ENCODE measurements around the gene PTPRG. TPM values are rescaled to one million over a fixed set of nuclear protein-coding genes. Genes with fewer than 3 reads are reported as not detected.

PTPRG gene
- total RNA-seq, 1 donor from 2014 or later = 11.1 TPM

DNA sequence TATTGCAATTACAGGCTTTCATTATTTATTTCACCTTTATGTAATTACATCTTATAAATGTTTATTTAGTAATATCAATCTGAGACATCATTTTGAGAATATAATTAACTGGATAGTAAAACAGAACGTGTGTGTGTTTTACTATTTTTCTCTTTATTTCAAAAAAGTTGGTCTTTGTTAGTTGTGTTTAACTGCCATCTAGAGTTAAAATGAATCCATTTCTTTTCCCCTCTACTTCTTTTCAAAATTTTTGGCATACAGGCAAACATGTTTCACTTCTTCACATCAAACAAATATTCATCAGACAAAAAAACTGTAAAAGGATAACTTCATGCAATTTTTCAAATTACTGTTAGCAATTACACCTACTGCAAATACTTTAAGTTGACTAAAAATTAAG, 750.8 kb downstream of the PTPRG start:
- Histone ChIP-seq H3K27me3 (ENCODE audit: control insufficient read depth, insufficient read depth, low read length) (no peaks in the 10 kb centered on the region), H3K36me3 (ENCODE audit: control insufficient read depth, insufficient read depth, low read length) (no peaks in the 10 kb centered on the region), H3K4me3 (ENCODE audit: low read depth, low read length) (no peak overlapping the region)
- no peak for DNase-seq (ENCODE audit: low read depth)
- TF ChIP-seq, protein P1, sequence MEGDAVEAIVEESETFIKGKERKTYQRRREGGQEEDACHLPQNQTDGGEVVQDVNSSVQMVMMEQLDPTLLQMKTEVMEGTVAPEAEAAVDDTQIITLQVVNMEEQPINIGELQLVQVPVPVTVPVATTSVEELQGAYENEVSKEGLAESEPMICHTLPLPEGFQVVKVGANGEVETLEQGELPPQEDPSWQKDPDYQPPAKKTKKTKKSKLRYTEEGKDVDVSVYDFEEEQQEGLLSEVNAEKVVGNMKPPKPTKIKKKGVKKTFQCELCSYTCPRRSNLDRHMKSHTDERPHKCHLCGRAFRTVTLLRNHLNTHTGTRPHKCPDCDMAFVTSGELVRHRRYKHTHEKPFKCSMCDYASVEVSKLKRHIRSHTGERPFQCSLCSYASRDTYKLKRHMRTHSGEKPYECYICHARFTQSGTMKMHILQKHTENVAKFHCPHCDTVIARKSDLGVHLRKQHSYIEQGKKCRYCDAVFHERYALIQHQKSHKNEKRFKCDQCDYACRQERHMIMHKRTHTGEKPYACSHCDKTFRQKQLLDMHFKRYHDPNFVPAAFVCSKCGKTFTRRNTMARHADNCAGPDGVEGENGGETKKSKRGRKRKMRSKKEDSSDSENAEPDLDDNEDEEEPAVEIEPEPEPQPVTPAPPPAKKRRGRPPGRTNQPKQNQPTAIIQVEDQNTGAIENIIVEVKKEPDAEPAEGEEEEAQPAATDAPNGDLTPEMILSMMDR (IDR thresholded peaks at IDR 0.05; ENCODE audit: insufficient read depth, low read length, severe bottlenecking) = no peak
- no peak for FAIRE-seq

DNA sequence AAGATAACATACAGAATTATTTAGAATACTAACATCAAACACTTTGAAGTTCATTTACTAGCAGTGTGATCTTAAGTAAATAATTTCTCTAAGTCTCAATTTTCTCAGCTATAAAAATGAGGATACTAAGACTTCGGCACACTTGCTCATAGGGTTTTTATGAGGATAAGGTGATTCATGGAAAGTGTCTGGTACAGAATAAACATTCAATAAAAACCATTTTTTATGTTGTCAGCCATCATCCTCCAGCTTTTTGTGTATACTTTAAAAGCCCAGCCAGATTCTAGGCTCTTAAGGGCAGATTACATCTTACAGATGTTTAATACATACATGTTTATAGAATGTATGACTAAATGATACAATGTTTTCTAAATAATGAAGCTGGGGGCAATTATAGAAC, 755.2 kb downstream of the PTPRG start:
- FAIRE-seq = no peak
- Histone ChIP-seq H3K4me3 (ENCODE audit: low read depth, low read length) (no peak overlapping the region), H3K27me3 (ENCODE audit: control insufficient read depth, insufficient read depth, low read length) (no peaks in the 10 kb centered on the region), H3K36me3 (ENCODE audit: control insufficient read depth, insufficient read depth, low read length) (no peaks in the 10 kb centered on the region)
- TF ChIP-seq, protein P1 (IDR thresholded peaks at IDR 0.05; ENCODE audit: insufficient read depth, low read length, severe bottlenecking) = no peak
- no peak for DNase-seq (ENCODE audit: low read depth)

GRCh38 chr3:62318365-62318751, 757.0 kb downstream of the PTPRG start:
- H3K36me3 ChIP-seq (ENCODE audit: control insufficient read depth, insufficient read depth, low read length) = no peaks in the 10 kb centered on the region
- DNase-seq (ENCODE audit: low read depth) (no peak), FAIRE-seq (no peak)
- H3K4me3 ChIP-seq (ENCODE audit: low read depth, low read length) = peak overlapping the region; percentile 56
- TF ChIP-seq, protein P1 (IDR thresholded peaks at IDR 0.05; ENCODE audit: insufficient read depth, low read length, severe bottlenecking) = no peak
- H3K27me3 ChIP-seq (ENCODE audit: control insufficient read depth, insufficient read depth, low read length) = no peaks in the 10 kb centered on the region

DNA sequence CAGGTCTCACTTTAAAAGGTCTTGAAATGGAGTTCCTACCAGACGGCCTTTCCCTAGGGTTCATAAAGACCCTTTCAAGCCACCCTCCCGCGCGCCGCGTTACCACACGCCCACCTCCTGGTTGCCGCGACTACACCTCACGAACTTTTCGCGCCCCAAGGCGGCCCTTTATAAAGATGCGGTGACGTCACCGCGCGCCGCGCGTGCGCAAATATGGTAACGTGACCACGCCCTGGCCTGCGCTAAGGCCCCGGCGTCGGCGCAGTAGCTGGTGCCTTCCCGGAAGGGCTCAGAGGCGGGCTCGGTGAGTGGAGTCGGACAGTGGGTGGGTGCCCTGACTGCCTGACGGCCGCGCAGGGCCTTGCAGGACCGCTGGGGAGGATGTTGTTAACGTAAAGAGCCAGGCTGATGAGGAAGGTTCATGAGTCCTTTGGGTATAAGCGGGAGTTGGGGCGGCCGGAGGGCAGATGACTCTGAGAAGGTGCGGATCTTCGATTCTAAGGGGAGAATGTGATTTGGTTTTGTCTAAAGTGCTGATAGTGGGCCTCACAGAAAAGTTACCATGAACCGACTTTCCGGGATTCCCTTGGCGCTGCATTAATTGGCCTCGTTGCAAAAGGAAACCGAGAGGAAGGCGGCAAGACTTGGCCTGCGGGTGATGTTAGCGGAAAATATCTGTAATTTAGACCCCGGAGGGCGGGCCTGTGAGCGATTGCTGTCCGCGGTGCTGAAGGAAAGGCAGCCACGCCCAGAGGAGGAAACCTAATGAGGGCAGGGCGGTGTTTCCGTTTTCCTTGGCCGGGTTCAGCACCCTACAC, 757.6 kb downstream of the PTPRG start:
- Histone ChIP-seq H3K27me3 (ENCODE audit: control insufficient read depth, insufficient read depth, low read length) (no peaks in the 10 kb centered on the region), H3K36me3 (ENCODE audit: control insufficient read depth, insufficient read depth, low read length) (no peaks in the 10 kb centered on the region), H3K4me3 (ENCODE audit: low read depth, low read length) (peak overlapping the region; percentile 56)
- DNase-seq (ENCODE audit: low read depth) = peak; percentile 69
- FAIRE-seq = no peak
- TF ChIP-seq, protein P1 (IDR thresholded peaks at IDR 0.05; ENCODE audit: insufficient read depth, low read length, severe bottlenecking) = no peak

DNA sequence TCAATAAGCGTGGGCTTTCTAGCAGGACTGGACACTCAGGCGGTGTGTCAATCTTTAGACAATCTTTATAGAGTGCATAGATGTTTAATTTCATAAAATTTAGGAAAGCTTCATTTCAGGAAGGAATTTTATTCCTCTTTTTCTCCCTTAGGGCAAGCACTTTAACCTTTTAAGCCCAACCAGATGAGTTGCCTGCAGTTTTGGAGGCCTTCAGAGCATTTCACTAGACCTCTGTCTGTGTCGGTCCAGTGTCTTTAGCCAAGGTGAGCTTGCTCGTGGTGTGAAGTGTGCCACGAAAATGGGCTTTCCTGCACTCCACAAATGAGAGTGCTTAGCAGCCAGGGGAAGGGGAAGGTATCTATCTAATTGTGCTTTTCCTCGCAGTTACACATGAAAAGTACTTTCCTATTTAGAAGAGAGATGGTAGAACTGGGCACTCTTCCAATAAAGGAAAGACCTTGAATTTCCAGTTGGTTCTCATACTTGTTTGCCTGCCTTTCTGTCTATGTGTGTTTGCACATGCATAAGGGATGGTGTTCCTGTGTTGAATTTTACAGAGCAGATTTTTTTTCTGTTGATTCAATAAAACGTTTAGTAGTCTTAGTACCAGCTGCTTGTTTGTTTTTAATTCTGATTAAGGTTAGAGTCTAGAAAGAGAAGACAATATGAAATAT, 758.3 kb downstream of the PTPRG start:
- Histone ChIP-seq H3K4me3 (ENCODE audit: low read depth, low read length) (peak overlapping the region; percentile 56), H3K27me3 (ENCODE audit: control insufficient read depth, insufficient read depth, low read length) (no peaks in the 10 kb centered on the region), H3K36me3 (ENCODE audit: control insufficient read depth, insufficient read depth, low read length) (no peaks in the 10 kb centered on the region)
- FAIRE-seq = no peak
- TF ChIP-seq, protein P1 (IDR thresholded peaks at IDR 0.05; ENCODE audit: insufficient read depth, low read length, severe bottlenecking) = no peak
- DNase-seq (ENCODE audit: low read depth) = peak; percentile 28
